ENCODE measurements around the gene MMP28.

- no peak for TF ChIP-seq CTCF (conservative IDR thresholded peaks at IDR 0.05; ENCODE audit: low read depth, low read length)
- no peak for TF ChIP-seq EZH2phosphoT487 (IDR thresholded peaks at IDR 0.05; ENCODE audit: borderline replicate concordance, low read length)
- TF ChIP-seq EZH2 (IDR thresholded peaks at IDR 0.05; ENCODE audit: low read length, unreplicated experiment) = no peak
Measured at GRCh38 chr17:35752945-35753764, 42.3 kb downstream of the MMP28 start, which contains the start of gene GAS2L2.

Measured in PC-3 (cell line).